Fibroblast of skin of right biceps (primary cell): ENCODE data around the gene ISG15.
"Not testable (repeated sequence)": the region's sequence is repeated elsewhere in the genome, so short reads cannot be mapped to it uniquely, and the experiment has no call there.

Experiments used
- DNase-seq: peaks from one replicate; pipeline ENCODE4 v3.0.0-alpha.2; 2013

ISG15 gene

GRCh38 chr1:1047407-1047806 is 34.1 kb downstream of the ISG15 start:
- no peak for DNase-seq

- no peak for DNase-seq
These were observed 34.7 kb downstream of the ISG15 start for GRCh38 chr1:1047963-1048362.

GRCh38 chr1:1048765-1049164 is 35.5 kb downstream of the ISG15 start:
- no peak for DNase-seq

GRCh38 chr1:1049318-1050165 is 36.2 kb downstream of the ISG15 start:
- DNase-seq = no peak

GRCh38 chr1:1050577-1051052 is 37.3 kb downstream of the ISG15 start:
- DNase-seq = no peak

GRCh38 chr1:1051127-1051810 is 38.0 kb downstream of the ISG15 start:
- DNase-seq = no peak

DNA sequence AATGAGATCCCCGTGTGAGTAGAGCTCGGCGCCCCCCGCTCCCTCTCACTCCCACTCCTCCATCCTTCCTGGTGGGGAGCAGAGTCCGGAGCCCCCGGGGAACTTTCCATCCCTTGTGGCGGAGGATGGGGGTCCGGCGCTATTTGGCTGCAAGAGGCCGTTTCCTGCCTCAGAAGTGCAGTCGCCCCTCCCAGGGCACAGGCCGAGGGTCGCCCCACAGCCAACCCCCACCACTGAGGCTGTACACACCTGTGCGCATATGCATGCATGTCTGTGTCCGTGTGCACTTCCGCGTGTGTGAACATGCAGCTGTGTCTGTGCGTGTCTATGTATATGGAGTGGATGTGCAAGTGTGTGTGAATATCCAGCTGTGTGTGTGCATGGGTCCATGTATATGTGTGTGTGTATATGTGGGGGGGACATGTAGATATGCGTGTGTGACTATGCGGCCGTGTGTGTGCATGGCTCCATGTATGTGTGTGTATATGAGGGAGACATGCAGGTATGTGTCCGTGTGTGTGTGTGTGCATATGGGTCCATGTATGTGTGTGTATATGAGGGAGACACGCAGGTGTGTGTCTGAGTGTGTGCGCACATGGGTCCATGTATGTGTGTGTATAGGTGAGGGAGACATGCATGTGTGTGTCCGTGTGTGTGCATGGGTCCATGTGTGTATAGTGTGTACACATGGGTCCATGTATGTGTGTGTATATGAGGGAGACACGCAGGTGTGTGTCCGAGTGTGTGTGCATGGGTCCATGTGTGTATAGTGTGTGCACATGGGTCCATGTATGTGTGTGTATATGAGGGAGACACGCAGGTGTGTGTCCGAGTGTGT is 38.9 kb downstream of the ISG15 start:
- DNase-seq = no peak

- DNase-seq = no peak
These were observed 39.7 kb downstream of the ISG15 start for GRCh38 chr1:1053022-1053421.

- DNase-seq = no peak
These were observed 40.4 kb downstream of the ISG15 start for GRCh38 chr1:1053682-1054081.

DNA sequence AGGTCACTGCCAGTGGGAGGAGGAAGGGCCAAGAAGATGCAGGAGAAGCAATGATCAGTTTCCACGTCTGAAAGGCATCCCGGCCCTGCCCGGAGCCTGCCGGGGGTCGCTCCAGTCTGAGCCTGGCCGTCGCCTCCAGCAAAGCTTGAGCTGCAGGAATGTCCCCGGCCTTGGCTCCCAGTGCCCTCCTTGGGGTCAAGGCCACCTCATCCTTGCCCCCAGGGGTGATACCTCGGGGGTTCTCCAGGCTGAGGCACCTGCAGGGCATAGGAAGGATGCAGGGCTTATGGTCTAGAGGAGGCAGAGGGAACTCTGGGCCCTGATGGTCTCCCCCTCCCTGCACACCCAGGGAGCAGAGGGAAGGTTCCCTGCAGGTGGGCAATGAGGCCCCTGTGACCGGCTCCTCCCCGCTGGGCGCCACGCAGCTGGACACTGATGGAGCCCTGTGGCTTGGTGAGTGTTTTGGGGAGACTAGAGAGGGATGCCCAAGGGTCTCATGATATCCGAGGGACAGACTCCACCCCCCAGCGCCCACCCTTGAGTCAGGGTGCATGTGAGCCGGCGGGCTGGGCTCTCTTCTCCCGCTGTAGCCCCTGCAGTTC is 40.9 kb downstream of the ISG15 start:
- DNase-seq = no peak

DNA sequence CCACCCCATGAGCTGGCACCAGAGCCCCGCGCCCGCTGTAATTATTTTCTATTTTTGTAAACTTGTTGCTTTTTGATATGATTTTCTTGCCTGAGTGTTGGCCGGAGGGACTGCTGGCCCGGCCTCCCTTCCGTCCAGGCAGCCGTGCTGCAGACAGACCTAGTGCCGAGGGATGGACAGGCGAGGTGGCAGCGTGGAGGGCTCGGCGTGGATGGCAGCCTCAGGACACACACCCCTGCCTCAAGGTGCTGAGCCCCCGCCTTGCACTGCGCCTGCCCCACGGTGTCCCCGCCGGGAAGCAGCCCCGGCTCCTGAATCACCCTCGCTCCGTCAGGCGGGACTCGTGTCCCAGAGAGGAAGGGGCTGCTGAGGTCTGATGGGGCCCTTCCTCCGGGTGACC is 41.7 kb downstream of the ISG15 start:
- no peak for DNase-seq

- DNase-seq = no peak
These were observed 42.8 kb downstream of the ISG15 start for GRCh38 chr1:1055841-1056736.

GRCh38 chr1:1057769-1058087 is 44.4 kb downstream of the ISG15 start:
- not testable (repeated sequence) for DNase-seq

DNA sequence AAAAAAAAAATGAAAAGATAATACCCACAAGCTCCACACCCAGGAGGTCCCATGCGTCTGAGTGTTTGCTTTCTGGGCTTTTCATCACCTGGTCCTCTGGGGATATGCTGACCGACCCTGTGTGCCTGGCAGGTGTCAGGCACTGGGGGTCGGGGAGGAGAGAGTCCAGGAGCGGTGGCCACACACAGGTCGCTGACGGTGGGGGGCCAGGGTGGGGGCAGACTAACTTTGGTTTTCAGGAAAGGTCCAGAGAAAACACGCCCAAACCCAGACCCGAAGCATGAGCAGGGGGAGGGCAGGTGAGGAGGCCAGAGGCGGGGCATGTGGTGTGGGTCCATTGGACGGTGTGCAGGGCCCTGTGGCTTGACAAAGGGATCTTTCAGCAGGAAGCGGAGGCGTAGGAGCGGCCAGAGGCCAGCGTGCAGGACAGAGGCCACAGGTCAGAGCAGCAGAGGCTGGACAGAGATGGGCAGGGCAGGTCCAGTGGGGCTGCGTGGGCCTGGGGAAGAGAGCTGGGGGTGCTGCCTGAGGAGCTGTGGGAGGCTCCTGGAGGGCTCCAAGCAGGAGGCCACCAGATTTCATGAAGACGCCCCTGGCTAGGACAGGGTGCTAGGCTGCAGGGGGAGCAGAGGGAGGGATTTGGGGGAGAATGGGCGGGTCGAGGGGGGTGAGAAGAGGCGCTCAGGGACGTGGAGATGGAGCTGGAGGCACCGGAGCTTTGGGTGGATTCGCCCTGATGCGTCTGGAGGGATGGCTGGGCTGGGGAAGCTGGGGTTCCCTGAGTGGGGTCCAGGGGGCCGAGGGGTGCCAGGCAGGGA is 45.0 kb downstream of the ISG15 start:
- no peak for DNase-seq

GRCh38 chr1:1058921-1059493 is 45.7 kb downstream of the ISG15 start:
- peak; percentile 16 for DNase-seq

- DNase-seq = peak; percentile 75
These were observed 46.4 kb downstream of the ISG15 start for GRCh38 chr1:1059494-1060280.

GRCh38 chr1:1060281-1061000 is 47.1 kb downstream of the ISG15 start:
- no peak for DNase-seq

DNA sequence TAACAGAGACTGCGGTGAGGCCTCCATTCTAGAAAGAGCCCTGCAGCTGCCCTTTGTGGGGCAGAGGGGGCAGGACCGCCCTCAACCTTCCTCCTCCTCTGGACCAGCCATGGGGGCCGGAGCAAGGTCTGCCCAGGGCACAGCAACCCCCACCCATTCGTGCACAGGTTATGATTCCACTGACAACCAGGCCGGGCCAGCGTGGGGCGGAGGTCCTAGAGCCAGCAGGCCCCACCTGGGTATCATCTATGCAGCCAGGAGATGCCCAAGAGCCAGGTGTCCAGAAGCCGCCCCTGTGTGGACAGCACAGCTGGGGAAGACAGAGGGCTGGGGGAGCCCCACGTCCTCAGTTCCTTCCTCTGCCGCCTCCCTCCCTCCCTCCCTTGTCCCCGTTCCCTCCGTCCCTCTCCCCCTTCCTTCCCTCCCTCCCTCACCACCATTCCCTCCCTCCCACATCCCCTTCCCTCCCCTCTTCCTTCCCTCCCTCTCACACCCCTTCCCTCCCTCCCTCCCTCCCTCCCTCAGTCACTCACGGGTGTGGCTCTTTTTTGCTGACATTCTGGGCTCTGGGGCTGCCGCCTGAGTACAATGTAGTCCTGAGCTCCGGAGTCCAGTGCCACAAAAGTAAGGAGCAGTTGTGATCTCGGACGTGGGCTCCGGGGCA is 48.5 kb downstream of the ISG15 start:
- peak; percentile 11 for DNase-seq
